B cell (primary cell): ENCODE data around the gene QKI. TPM values are rescaled to one million over a fixed set of nuclear protein-coding genes. Genes with fewer than 3 reads are reported as not detected.

Experiments
- ATAC-seq: fragments of 200-7000 bp; cut with Tn5 transposase; one replicate; pipeline ENCODE4 v1.10.0; 2021; ENCODE audit warnings: low read depth, mild to moderate bottlenecking, moderate number of reproducible peaks, moderate library complexity
- CTCF ChIA-PET: fragments of 350-600 bp; sonication (Branson Sonifier 250); formaldehyde crosslinking; loops from one replicate; lab custom pipeline; 2021; ENCODE audit warnings: antibody characterized with exemption, inconsistent platforms; lab: Charles Lee
- POLR2A ChIA-PET: fragments of 350-600 bp; sonication (Branson Sonifier 250); formaldehyde crosslinking; loops from one replicate; lab custom pipeline; 2021; ENCODE audit warnings: antibody characterized with exemption; lab: Charles Lee
- DNase-seq: peaks from one replicate; pipeline ENCODE4 v3.0.0; 2013
- H2AFZ ChIP-seq: 2 replicates; pipeline ENCODE4 v1.6.1; 2012; ENCODE audit warnings: mild to moderate bottlenecking, low read depth, low read length; ENCODE audit not compliant: insufficient read depth, poor library complexity, severe bottlenecking
- H3K27ac ChIP-seq, 2 donors: 1 replicate in 1 of 2; 2 replicates in 1 of 2; pipeline ENCODE4 v1.5.1; 2012 to 2013; ENCODE audit warnings: low read length in 2 of 2, mild to moderate bottlenecking in 2 of 2, moderate library complexity in 1 of 2
- H3K27me3 ChIP-seq, 4 experiments: fragments of 200-600 bp in 1 of 4; sonication (generic) in 1 of 4; replicated peaks in 1 of 4; 1 replicate in 2 of 4; 2 replicates in 2 of 4; pipeline versions ENCODE4 v1.6.1 to v1.7.0; 2013 to 2016; ENCODE audit warnings: low read length in 3 of 4, mild to moderate bottlenecking in 2 of 4, mixed read lengths in 1 of 4, moderate library complexity in 1 of 4; ENCODE audit not compliant: insufficient read depth in 4 of 4, control insufficient read depth in 3 of 4; ENCODE audit errors: control extremely low read depth in 1 of 4
- H3K36me3 ChIP-seq, 2 experiments: replicated peaks in 1 of 2; 1 replicate in 1 of 2; 2 replicates in 1 of 2; pipeline versions ENCODE4 v1.6.1 to v1.7.1; 2013; ENCODE audit warnings: low read length in 1 of 2; ENCODE audit not compliant: insufficient read depth in 2 of 2, control insufficient read depth in 1 of 2; ENCODE audit errors: control extremely low read depth in 1 of 2, extremely low read depth in 1 of 2
- H3K4me1 ChIP-seq, 2 donors: fragments of 200-600 bp in 1 of 2; sonication (generic) in 1 of 2; 1 replicate in 1 of 2; 2 replicates in 1 of 2; pipeline versions ENCODE4 v1.5.1 to v1.6.1; 2013 to 2017; ENCODE audit warnings: low read length in 2 of 2; ENCODE audit not compliant: control insufficient read depth in 2 of 2, insufficient read depth in 2 of 2
- H3K4me2 ChIP-seq: replicated peaks from 2 replicates; pipeline ENCODE3; 2012; ENCODE audit warnings: mild to moderate bottlenecking, low read depth, low read length; ENCODE audit not compliant: poor library complexity, severe bottlenecking
- H3K4me3 ChIP-seq, 5 experiments: fragments of 200-600 bp in 1 of 5; sonication (generic) in 1 of 5; 1 replicate in 3 of 5; 2 replicates in 2 of 5; pipeline versions ENCODE4 v1.5.1 to v1.7.0; 2011 to 2016; ENCODE audit warnings: low read length in 4 of 5, mild to moderate bottlenecking in 4 of 5, low read depth in 2 of 5, control low read depth in 1 of 5, moderate library complexity in 1 of 5; ENCODE audit not compliant: insufficient read depth in 1 of 5; ENCODE audit errors: control extremely low read depth in 1 of 5, extremely low read depth in 1 of 5
- H3K79me2 ChIP-seq: fragments of 200-600 bp; sonication (generic); one replicate; pipeline ENCODE4 v1.6.0; 2016; ENCODE audit warnings: low read length; ENCODE audit not compliant: control insufficient read depth, insufficient read depth
- H3K9ac ChIP-seq: fragments of 200-600 bp; sonication (generic); 2 replicates; pipeline ENCODE4 v1.6.1; 2017; ENCODE audit warnings: mild to moderate bottlenecking, low read length, moderate library complexity
- H3K9me3 ChIP-seq, 3 donors: one replicate each; pipeline versions ENCODE4 v1.6.1 to v1.7.1; 2013; ENCODE audit warnings: low read length in 2 of 3; ENCODE audit not compliant: control insufficient read depth in 2 of 3, insufficient read depth in 1 of 3; ENCODE audit errors: control extremely low read depth in 1 of 3
- H4K20me1 ChIP-seq: 2 replicates; pipeline ENCODE4 v1.6.0; 2012; ENCODE audit warnings: mild to moderate bottlenecking, low read length; ENCODE audit not compliant: insufficient read depth, control insufficient read depth, poor library complexity, severe bottlenecking
- H3K27ac Mint-ChIP-seq: one replicate; pipeline ENCODE4 v1.8.0; 2021; ENCODE audit warnings: mixed read lengths
- H3K27me3 Mint-ChIP-seq: one replicate; pipeline ENCODE4 v1.8.0; 2021; ENCODE audit warnings: mixed read lengths
- H3K4me1 Mint-ChIP-seq: one replicate; pipeline ENCODE4 v1.8.0; 2021; ENCODE audit warnings: mixed read lengths
- H3K4me3 Mint-ChIP-seq: one replicate; pipeline ENCODE4 v1.8.0; 2021; ENCODE audit warnings: mixed read lengths
- H3K9me3 Mint-ChIP-seq: one replicate; pipeline ENCODE4 v1.8.0; 2022; ENCODE audit warnings: mixed read lengths; ENCODE audit not compliant: insufficient read depth
- EZH2 ChIP-seq: IDR thresholded peaks from 2 replicates; pipeline ENCODE4 v1.6.1; 2012; ENCODE audit warnings: borderline replicate concordance, low read depth, mild to moderate bottlenecking, moderate library complexity, low read length; ENCODE audit not compliant: insufficient read depth, poor library complexity, severe bottlenecking
- WGBS: methylation state at CpG from one replicate; pipeline ENCODE4 v1.1.5; 2013; ENCODE audit warnings: missing lambda C conversion rate; ENCODE audit not compliant: insufficient coverage; 5-methylcytosine and 5-hydroxymethylcytosine counted together
- intact Hi-C: fragments of 100-400 bp; cut with micrococcal nuclease; formaldehyde crosslinking; loops from one replicate; pipeline ENCODE4 v1.10.0; 2022
- polyA plus RNA-seq: library from polyadenylated mRNA; depleted of rRNA; stranded (reverse); fragments of >200 nt; gene quantifications from 2 replicates; pipeline ENCODE4 v1.2.3, GENCODE V29; 2012
- total RNA-seq, 2 donors: library from RNA; stranded (reverse); fragments of 120-200 nt in 1 of 2; gene quantifications; 1 replicate in 1 of 2; 2 replicates in 1 of 2; pipeline versions ENCODE4 v1.2.3 to v1.2.4, GENCODE V29; 2013 to 2022
- TF ChIP-seq, protein P1 (sequence below): fragments of 200-600 bp; IDR thresholded peaks from one replicate; pipeline ENCODE4 v1.8.0; 2022; ENCODE audit warnings: antibody characterized with exemption, mild to moderate bottlenecking

Gene QKI
- total and polyA plus RNA-seq, 2 donors (not counting 1 experiment from before 2014, with no cell fraction given) = 38.8 to 79.5 TPM

DNA sequence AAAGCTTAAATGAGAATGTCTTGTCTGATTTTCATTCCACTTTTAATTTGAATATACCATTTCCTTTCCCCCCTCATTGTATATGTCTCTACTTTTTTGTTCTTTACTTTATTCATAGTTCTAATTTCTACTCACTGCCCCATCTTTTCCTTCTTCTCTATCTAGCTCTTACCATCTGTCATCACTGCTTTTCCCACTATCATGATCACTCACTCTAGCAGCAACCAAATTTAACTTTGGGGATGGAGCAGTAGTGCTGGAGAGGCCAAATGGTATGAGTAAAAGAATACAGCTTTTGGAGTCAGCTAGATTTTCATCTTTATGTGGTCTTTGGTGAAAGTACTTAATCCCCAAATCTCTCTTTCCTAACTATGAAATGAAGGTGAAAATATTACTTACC is 25.5 kb downstream of the QKI start:
- Histone ChIP-seq H3K4me3 (no peak overlapping the region), H3K27ac (no peak overlapping the region), H3K9ac (no peak overlapping the region), H4K20me1 (peaks cover 69% of the 10 kb centered on the region), H3K9me3 (no peaks in the 10 kb centered on the region), H3K36me3 (no peaks in the 10 kb centered on the region), H3K4me2 (no peak overlapping the region), H3K79me2 (peaks cover 93% of the 10 kb centered on the region), H2AFZ (no peak overlapping the region), H3K27me3 (no peaks in the 10 kb centered on the region), H3K4me1 (peaks cover 4 to 15% of the 10 kb centered on the region in 2 donors)
- ATAC-seq (no peak), DNase-seq (no peak)
- Mint-ChIP-seq H3K4me3 (no peak overlapping the region), H3K9me3 (no peaks in the 10 kb centered on the region), H3K27me3 (no peaks in the 10 kb centered on the region), H3K27ac (no peak overlapping the region), H3K4me1 (peaks cover 61% of the 10 kb centered on the region)
- TF ChIP-seq, protein P1, sequence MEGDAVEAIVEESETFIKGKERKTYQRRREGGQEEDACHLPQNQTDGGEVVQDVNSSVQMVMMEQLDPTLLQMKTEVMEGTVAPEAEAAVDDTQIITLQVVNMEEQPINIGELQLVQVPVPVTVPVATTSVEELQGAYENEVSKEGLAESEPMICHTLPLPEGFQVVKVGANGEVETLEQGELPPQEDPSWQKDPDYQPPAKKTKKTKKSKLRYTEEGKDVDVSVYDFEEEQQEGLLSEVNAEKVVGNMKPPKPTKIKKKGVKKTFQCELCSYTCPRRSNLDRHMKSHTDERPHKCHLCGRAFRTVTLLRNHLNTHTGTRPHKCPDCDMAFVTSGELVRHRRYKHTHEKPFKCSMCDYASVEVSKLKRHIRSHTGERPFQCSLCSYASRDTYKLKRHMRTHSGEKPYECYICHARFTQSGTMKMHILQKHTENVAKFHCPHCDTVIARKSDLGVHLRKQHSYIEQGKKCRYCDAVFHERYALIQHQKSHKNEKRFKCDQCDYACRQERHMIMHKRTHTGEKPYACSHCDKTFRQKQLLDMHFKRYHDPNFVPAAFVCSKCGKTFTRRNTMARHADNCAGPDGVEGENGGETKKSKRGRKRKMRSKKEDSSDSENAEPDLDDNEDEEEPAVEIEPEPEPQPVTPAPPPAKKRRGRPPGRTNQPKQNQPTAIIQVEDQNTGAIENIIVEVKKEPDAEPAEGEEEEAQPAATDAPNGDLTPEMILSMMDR = no peak
- TF ChIP-seq EZH2 = no peak
- CTCF ChIA-PET = interaction anchor here (1.7 kb wide), 1 partner anchor 12 kb away, joined by 4 read pairs; no protein-coding TSS in a partner anchor
- POLR2A ChIA-PET = no interaction called here
- intact Hi-C loops = no loop called here

DNA sequence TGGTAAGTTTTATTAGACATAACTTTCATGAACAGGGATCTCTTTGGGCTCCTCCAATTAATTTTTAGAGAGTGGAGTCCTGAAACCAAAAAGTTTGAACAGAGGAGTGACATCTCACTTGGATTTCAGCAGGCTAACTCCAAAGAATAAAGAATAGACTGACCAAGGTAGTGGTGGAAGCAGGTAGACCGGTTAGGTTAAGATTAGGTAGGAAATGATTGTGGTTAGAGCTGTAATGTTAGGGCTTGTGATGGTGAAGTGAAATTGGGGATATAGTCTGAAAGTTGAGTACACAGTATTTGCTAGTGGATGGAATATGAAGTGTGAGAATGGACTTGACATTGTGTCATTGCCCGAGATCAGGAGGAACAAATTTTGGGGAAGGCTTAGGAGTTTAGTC is 27.8 kb downstream of the QKI start:
- intact Hi-C loops = no loop called here

More for the DNA sequence above, 27.8 kb downstream of the QKI start:
- peaks cover 76% of the 10 kb centered on the region for H4K20me1 ChIP-seq
- H3K27me3 ChIP-seq = no peaks in the 10 kb centered on the region
- no peak overlapping the region for H3K27ac Mint-ChIP-seq
- H3K4me1 Mint-ChIP-seq = peaks cover 50% of the 10 kb centered on the region
- H3K9me3 ChIP-seq = no peaks in the 10 kb centered on the region
- H3K9me3 Mint-ChIP-seq = no peaks in the 10 kb centered on the region
- no peaks in the 10 kb centered on the region for H3K36me3 ChIP-seq
- no peak for DNase-seq
- H3K79me2 ChIP-seq = peaks cover 94% of the 10 kb centered on the region
- H3K4me3 ChIP-seq = no peak overlapping the region
- TF ChIP-seq, protein P1 = no peak
- TF ChIP-seq EZH2 = no peak
- no peak for ATAC-seq
- no peak overlapping the region for H3K4me3 Mint-ChIP-seq
- H3K4me1 ChIP-seq = peaks cover 4 to 11% of the 10 kb centered on the region in 2 donors
- no peak overlapping the region for H2AFZ ChIP-seq
- H3K9ac ChIP-seq = no peak overlapping the region
- WGBS = 77% methylated on average over 2 of the region's 2 CpGs
- ChIA-PET CTCF (no interaction called here), POLR2A (no interaction called here)
- no peaks in the 10 kb centered on the region for H3K27me3 Mint-ChIP-seq
- H3K4me2 ChIP-seq = no peak overlapping the region
- H3K27ac ChIP-seq = no peak overlapping the region
